Prostate gland (tissue), 2 donors: ENCODE measurements around the gene GABARAPL1. TPM values are rescaled to one million over a fixed set of nuclear protein-coding genes. Genes with fewer than 3 reads are reported as not detected.
A peak's percentile ranks its signal among the peaks of the same experiment; 100 is the strongest.
"Not testable (repeated sequence)": the region's sequence is repeated elsewhere in the genome, so short reads cannot be mapped to it uniquely, and the experiment has no call there.

Source experiments
- DNase-seq: peaks from one replicate; pipeline ENCODE4 v3.0.0-alpha.2; 2019; ENCODE audit warnings: low spot score
- H3K27ac ChIP-seq, 2 donors: fragments of 200-600 bp; sonication (generic); 2 replicates each; pipeline ENCODE4 v1.5.1; 2017 to 2019
- H3K27me3 ChIP-seq: fragments of 200-600 bp; sonication (generic); replicated peaks from 2 replicates; pipeline ENCODE4 v1.5.1; 2019; ENCODE audit not compliant: insufficient read depth
- H3K36me3 ChIP-seq, 2 donors: fragments of 200-600 bp; sonication (generic); 1 replicate in 1 of 2; 2 replicates in 1 of 2; pipeline versions ENCODE4 v1.5.1 to v1.8.1; 2017 to 2019
- H3K4me1 ChIP-seq: fragments of 200-600 bp; sonication (generic); replicated peaks from 2 replicates; pipeline ENCODE4 v1.5.1; 2019
- H3K4me3 ChIP-seq, 2 donors: fragments of 200-600 bp; sonication (generic); 2 replicates each; pipeline ENCODE4 v1.5.1; 2017 to 2019
- H3K9me3 ChIP-seq: fragments of 200-600 bp; sonication (generic); 2 replicates; pipeline ENCODE4 v1.5.1; 2017
- CTCF ChIP-seq, 4 experiments: fragments of 200-600 bp in 2 of 4; fragments of 450-650 bp in 2 of 4; sonication (generic) in 2 of 4; IDR thresholded peaks; 1 replicate in 3 of 4; 2 replicates in 1 of 4; pipeline ENCODE4 v1.5.1; 2016 to 2019; ENCODE audit warnings: antibody characterized with exemption in 4 of 4, mild to moderate bottlenecking in 2 of 4, moderate library complexity in 2 of 4
- POLR2A ChIP-seq: fragments of 450-650 bp; IDR thresholded peaks from one replicate; pipeline ENCODE4 v1.6.1; 2016; ENCODE audit warnings: antibody characterized with exemption, mild to moderate bottlenecking
- POLR2AphosphoS5 ChIP-seq: sonication (generic); formaldehyde crosslinking; IDR thresholded peaks from one replicate; pipeline ENCODE4 v1.6.1; 2017; ENCODE audit warnings: antibody characterized with exemption
- WGBS: methylation state at CpG from one replicate; pipeline ENCODE4 v1.1.5; 2018; 5-methylcytosine and 5-hydroxymethylcytosine counted together
- intact Hi-C: fragments of 100-400 bp; cut with DNase I; formaldehyde crosslinking; loops from one replicate; pipeline ENCODE4 v1.14.2; 2022
- total RNA-seq, 2 donors: library from RNA; depleted of rRNA; stranded (reverse); fragments of >200 nt; gene quantifications; one replicate each; pipeline ENCODE4 v1.1.0, GENCODE V29; 2016

Gene GABARAPL1
- total RNA-seq, 2 donors from 2014 or later = 78.2 to 95.9 TPM

- H3K27ac ChIP-seq = peak overlapping the region; percentile 98
- DNase-seq = no peak
- 8% methylated on average over 10 of the region's 10 CpGs for WGBS
- intact Hi-C loops = loop anchor here (10.0 kb wide), 1 partner anchor 150 kb away; no protein-coding TSS in a partner anchor
- H3K9me3 ChIP-seq = no peaks in the 10 kb centered on the region
- H3K4me1 ChIP-seq = no peaks in the 10 kb centered on the region
- peak overlapping the region; percentile 59 to 71 for H3K4me3 ChIP-seq
- H3K27me3 ChIP-seq = no peaks in the 10 kb centered on the region
- H3K36me3 ChIP-seq = no peaks in the 10 kb centered on the region
- TF ChIP-seq POLR2A (no peak), CTCF (IDR thresholded peaks at IDR 0.05) (peak in 1 of 4 experiments; percentile 22), POLR2AphosphoS5 (peak; percentile 32)
Observed at GRCh38 chr12:10214136-10214894, 1.6 kb downstream of the GABARAPL1 start.

- intact Hi-C loops = loop anchor here (10.0 kb wide), 1 partner anchor 150 kb away; no protein-coding TSS in a partner anchor
- Histone ChIP-seq H3K27me3 (no peaks in the 10 kb centered on the region), H3K27ac (peak overlapping the region; percentile 98), H3K4me1 (no peaks in the 10 kb centered on the region), H3K36me3 (no peaks in the 10 kb centered on the region), H3K9me3 (no peaks in the 10 kb centered on the region), H3K4me3 (peak overlapping the region; percentile 59 to 71)
- DNase-seq = no peak
- WGBS = 65% methylated on average over 3 of the region's 3 CpGs
- TF ChIP-seq POLR2AphosphoS5 = no peak
- TF ChIP-seq POLR2A = no peak
- no peak for TF ChIP-seq CTCF (IDR thresholded peaks at IDR 0.05)
Observed at GRCh38 chr12:10214895-10215267, 2.2 kb downstream of the GABARAPL1 start.

GRCh38 chr12:10215436-10215835, 2.8 kb downstream of the GABARAPL1 start:
- Histone ChIP-seq H3K4me1 (no peaks in the 10 kb centered on the region), H3K9me3 (no peaks in the 10 kb centered on the region), H3K4me3 (peak overlapping the region in 1 of 2 donors; percentile 59), H3K27ac (peak overlapping the region; percentile 98), H3K36me3 (no peaks in the 10 kb centered on the region), H3K27me3 (no peaks in the 10 kb centered on the region)
- 55% methylated on average over 2 of the region's 2 CpGs for WGBS
- intact Hi-C loops = loop anchor here (10.0 kb wide), 1 partner anchor 149 kb away; no protein-coding TSS in a partner anchor
- DNase-seq = no peak
- no peak for TF ChIP-seq POLR2AphosphoS5
- no peak for TF ChIP-seq CTCF (IDR thresholded peaks at IDR 0.05)
- no peak for TF ChIP-seq POLR2A

GRCh38 chr12:10215946-10216345, 3.3 kb downstream of the GABARAPL1 start:
- intact Hi-C loops = loop anchor here (10.0 kb wide), 1 partner anchor 149 kb away; no protein-coding TSS in a partner anchor

GRCh38 chr12:10218021-10218420, 5.3 kb downstream of the GABARAPL1 start:
- Histone ChIP-seq H3K27ac (no peak overlapping the region), H3K4me1 (no peaks in the 10 kb centered on the region)

More at GRCh38 chr12:10215946-10216345, 3.3 kb downstream of the GABARAPL1 start:
- not testable (repeated sequence) for H3K27ac ChIP-seq, H3K36me3 ChIP-seq, H3K4me3 ChIP-seq, H3K4me1 ChIP-seq, H3K9me3 ChIP-seq, H3K27me3 ChIP-seq, DNase-seq
- 94% methylated on average over 13 of the region's 13 CpGs for WGBS

More at GRCh38 chr12:10218021-10218420, 5.3 kb downstream of the GABARAPL1 start:
- intact Hi-C loops = loop anchor here (10.0 kb wide), 1 partner anchor 147 kb away; no protein-coding TSS in a partner anchor
- TF ChIP-seq POLR2AphosphoS5 = no peak
- no peak for TF ChIP-seq POLR2A
- no peak for TF ChIP-seq CTCF (IDR thresholded peaks at IDR 0.05)
- no peak for DNase-seq
- Histone ChIP-seq H3K36me3 (peaks cover 10 to 16% of the 10 kb centered on the region in 2 donors), H3K9me3 (no peaks in the 10 kb centered on the region), H3K4me3 (no peak overlapping the region), H3K27me3 (no peaks in the 10 kb centered on the region)
- 90% methylated on average over 6 of the region's 6 CpGs for WGBS
